Thyroid gland (tissue), 4 donors: ENCODE data around the gene GCLC. TPM values are rescaled to one million over a fixed set of nuclear protein-coding genes. Genes with fewer than 3 reads are reported as not detected.

Source experiments
- DNase-seq, 2 donors: peaks; one replicate each; pipeline ENCODE4 v3.0.0-alpha.2; 2019
- H3K27ac ChIP-seq, 3 donors: fragments of 200-600 bp; sonication (generic); 1 replicate in 2 of 3; 2 replicates in 1 of 3; pipeline ENCODE4 v1.5.1; 2016 to 2019; ENCODE audit warnings: mild to moderate bottlenecking in 1 of 3, moderate library complexity in 1 of 3
- H3K27me3 ChIP-seq: fragments of 200-600 bp; sonication (generic); one replicate; pipeline ENCODE4 v1.5.1; 2019
- H3K36me3 ChIP-seq, 2 donors: fragments of 200-600 bp; sonication (generic); one replicate each; pipeline ENCODE4 v1.5.1; 2016 to 2019
- H3K4me1 ChIP-seq, 2 donors: fragments of 200-600 bp; sonication (generic); one replicate each; pipeline ENCODE4 v1.5.1; 2017 to 2019
- H3K4me3 ChIP-seq, 3 donors: fragments of 200-600 bp; sonication (generic); replicated peaks in 1 of 3; 1 replicate in 2 of 3; 2 replicates in 1 of 3; pipeline ENCODE4 v1.5.1; 2016; ENCODE audit warnings: mild to moderate bottlenecking in 1 of 3
- H3K9me3 ChIP-seq: fragments of 200-600 bp; sonication (generic); one replicate; pipeline ENCODE4 v1.5.1; 2017
- POLR2A ChIP-seq, 2 donors: fragments of 450-650 bp; IDR thresholded peaks; one replicate each; pipeline ENCODE4 v1.6.1; 2017; ENCODE audit warnings: antibody characterized with exemption in 2 of 2, mild to moderate bottlenecking in 2 of 2, moderate library complexity in 1 of 2
- WGBS, 2 donors: methylation state at CpG; one replicate each; pipeline ENCODE4 v1.1.5; 2017; 5-methylcytosine and 5-hydroxymethylcytosine counted together
- intact Hi-C: fragments of 100-400 bp; cut with DNase I; formaldehyde crosslinking; loops from one replicate; pipeline ENCODE4 v1.15.1; 2023
- total RNA-seq, 4 donors: library from RNA; depleted of rRNA; stranded (reverse); fragments of >200 nt; gene quantifications; one replicate each; pipeline ENCODE4 v1.2.3, GENCODE V29; 2016
- TF ChIP-seq, protein P1 (sequence below), 6 experiments: fragments of 200-600 bp in 3 of 6; fragments of 450-650 bp in 3 of 6; sonication (generic) in 3 of 6; IDR thresholded peaks; one replicate each; pipeline ENCODE4 v1.5.1; 2016 to 2019; ENCODE audit warnings: antibody characterized with exemption in 6 of 6, mild to moderate bottlenecking in 2 of 6, inconsistent platforms in 1 of 6, moderate library complexity in 1 of 6

GCLC gene
- total RNA-seq, 4 donors from 2014 or later = 67.3 to 210 (median 82.0) TPM

DNA sequence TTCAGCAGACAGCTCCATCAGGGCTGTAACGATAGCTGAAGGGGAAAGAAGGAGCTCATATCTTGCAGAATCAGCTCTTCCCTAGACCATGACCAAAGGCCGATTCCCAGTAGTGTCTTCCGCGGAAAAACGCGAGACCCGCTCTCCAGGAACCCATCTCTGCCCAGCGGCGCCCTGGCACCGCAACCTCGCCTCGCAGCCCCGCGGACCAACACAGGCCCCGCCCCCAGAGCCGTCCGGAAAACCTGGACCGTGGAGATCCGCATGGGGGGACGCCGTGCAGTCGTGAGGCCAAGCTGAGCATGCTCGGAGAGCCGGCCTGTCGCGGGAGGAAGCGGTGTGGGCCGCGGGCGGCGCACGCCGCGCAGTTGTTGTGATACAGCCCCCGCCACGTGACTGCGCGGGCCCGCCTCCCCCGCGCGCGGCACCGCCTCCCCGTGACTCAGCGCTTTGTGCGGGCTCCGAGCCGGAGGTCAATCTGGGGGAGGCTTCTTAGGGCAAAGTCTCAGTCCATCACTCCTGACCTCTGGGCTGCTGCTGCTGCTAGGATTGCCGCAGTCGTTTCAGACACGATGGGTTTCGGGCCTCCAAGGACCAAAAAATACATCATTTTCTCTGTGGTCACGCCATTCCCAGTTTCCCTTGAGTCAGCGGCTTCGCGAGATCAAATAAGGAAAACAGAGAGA, 3.1 kb upstream of the GCLC start:
- DNase-seq = peak; percentile 98
- no peaks in the 10 kb centered on the region for H3K27me3 ChIP-seq
- peak in 1 of 2 donors; percentile 84 for TF ChIP-seq POLR2A (IDR thresholded peaks at IDR 0.05)
- TF ChIP-seq, protein P1, sequence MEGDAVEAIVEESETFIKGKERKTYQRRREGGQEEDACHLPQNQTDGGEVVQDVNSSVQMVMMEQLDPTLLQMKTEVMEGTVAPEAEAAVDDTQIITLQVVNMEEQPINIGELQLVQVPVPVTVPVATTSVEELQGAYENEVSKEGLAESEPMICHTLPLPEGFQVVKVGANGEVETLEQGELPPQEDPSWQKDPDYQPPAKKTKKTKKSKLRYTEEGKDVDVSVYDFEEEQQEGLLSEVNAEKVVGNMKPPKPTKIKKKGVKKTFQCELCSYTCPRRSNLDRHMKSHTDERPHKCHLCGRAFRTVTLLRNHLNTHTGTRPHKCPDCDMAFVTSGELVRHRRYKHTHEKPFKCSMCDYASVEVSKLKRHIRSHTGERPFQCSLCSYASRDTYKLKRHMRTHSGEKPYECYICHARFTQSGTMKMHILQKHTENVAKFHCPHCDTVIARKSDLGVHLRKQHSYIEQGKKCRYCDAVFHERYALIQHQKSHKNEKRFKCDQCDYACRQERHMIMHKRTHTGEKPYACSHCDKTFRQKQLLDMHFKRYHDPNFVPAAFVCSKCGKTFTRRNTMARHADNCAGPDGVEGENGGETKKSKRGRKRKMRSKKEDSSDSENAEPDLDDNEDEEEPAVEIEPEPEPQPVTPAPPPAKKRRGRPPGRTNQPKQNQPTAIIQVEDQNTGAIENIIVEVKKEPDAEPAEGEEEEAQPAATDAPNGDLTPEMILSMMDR (IDR thresholded peaks at IDR 0.05) = peak in 1 of 6 experiments; percentile 27
- 3 to 4% methylated on average over 12 to 28 of the region's 57 CpGs for WGBS, 2 donors
- no peaks in the 10 kb centered on the region for H3K9me3 ChIP-seq
- H3K27ac ChIP-seq = peak overlapping the region; percentile 80 to 96 (median 86)
- intact Hi-C loops = loop anchor here (10.0 kb wide), 1 partner anchor 177 kb away; no protein-coding TSS in a partner anchor
- peaks cover 6 to 12% of the 10 kb centered on the region in 2 donors for H3K4me1 ChIP-seq
- H3K4me3 ChIP-seq = peak overlapping the region; percentile 28 to 45 (median 37)
- no peaks in the 10 kb centered on the region for H3K36me3 ChIP-seq

DNA sequence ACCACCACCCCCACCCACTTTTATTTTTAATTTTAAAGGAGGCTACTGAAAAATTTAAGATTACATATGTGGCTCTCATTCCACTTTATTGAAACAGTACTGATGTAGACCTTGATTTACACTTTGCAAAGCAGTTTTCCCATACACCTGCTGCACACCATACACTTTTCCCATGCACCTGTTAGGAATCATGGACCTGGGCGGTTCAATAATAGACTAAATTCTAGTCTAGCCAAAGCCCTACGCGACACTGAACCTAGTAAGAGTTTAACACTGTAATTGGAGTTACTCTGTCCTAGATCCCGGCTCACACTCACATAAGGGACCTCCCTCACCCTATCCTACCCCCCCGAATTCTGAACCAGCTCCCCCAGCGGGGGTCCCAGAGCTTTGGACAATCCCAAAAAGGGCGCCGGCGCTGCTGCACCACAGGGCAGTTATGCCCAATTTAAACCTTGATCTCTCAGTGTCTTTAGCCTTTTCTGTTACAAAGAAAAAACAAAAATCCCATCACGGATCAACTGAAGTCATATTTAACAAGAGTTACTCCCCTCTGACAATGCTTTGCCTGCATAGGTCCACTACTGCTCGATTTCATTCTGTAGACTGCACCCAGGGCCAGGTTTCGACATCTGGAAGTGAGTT, 2.4 kb upstream of the GCLC start:
- TF ChIP-seq, protein P1 (IDR thresholded peaks at IDR 0.05) = no peak
- no peak for TF ChIP-seq POLR2A (IDR thresholded peaks at IDR 0.05)
- Histone ChIP-seq H3K27ac (peak overlapping the region; percentile 53 to 80 (median 62)), H3K9me3 (no peaks in the 10 kb centered on the region), H3K27me3 (no peaks in the 10 kb centered on the region), H3K36me3 (no peaks in the 10 kb centered on the region), H3K4me1 (peaks cover 13% of the 10 kb centered on the region in 2 donors), H3K4me3 (peak overlapping the region; percentile 28 to 45 (median 37))
- WGBS, 2 donors = 21 to 23% methylated on average over 12 of the region's 12 CpGs
- intact Hi-C loops = loop anchor here (10.0 kb wide), 1 partner anchor 178 kb away; no protein-coding TSS in a partner anchor
- peak in 1 of 2 donors; percentile 12 for DNase-seq

DNA sequence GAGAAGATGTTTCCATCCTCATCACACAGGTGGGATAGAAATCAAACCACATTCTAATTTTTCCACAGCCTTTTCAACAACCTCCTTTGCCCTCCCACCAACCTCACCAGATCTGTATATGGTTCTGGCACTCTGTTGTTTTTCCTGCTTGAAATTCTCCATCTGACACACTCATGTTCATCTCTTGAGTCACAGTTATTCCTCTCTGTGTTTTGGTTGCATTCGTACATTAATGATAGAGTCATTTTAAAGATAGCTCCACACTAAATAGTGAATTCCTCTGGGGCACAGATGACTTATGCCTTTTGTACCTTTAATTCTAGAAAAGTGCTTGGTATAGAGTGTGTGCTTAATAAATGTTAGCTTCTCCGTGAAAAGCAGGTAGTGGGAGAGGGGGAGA, 1.4 kb upstream of the GCLC start:
- no peaks in the 10 kb centered on the region for H3K27me3 ChIP-seq
- no peaks in the 10 kb centered on the region for H3K9me3 ChIP-seq
- H3K4me3 ChIP-seq = no peak overlapping the region
- DNase-seq = no peak
- H3K4me1 ChIP-seq = peaks cover 13 to 23% of the 10 kb centered on the region in 2 donors
- no peaks in the 10 kb centered on the region for H3K36me3 ChIP-seq
- no peak overlapping the region for H3K27ac ChIP-seq
- no peak for TF ChIP-seq POLR2A (IDR thresholded peaks at IDR 0.05)
- TF ChIP-seq, protein P1 (IDR thresholded peaks at IDR 0.05) = no peak
- intact Hi-C loops = loop anchor here (10.0 kb wide), 1 partner anchor 179 kb away; no protein-coding TSS in a partner anchor
- WGBS, 2 donors = 85 to 96% methylated on average over 2 of the region's 2 CpGs

DNA sequence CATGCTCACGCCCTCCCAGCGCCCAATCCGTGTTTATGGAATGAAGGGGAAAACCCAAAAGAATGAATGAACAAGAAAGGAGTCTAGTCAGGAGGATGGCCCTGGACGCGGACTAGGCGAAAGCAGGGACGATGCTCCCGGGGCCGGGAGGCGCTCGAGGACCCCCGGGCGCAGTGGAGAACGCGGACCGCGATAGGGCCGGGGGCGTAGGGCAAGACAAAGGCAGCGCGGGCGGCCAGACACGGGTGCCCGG, 758 bp downstream of the GCLC start:
- DNase-seq = peak in 1 of 2 donors; percentile 21
- intact Hi-C loops = loop anchor here (5.0 to 10.0 kb wide), 2 partner anchors 52 to 181 kb away; no protein-coding TSS in a partner anchor
- H3K36me3 ChIP-seq = no peaks in the 10 kb centered on the region
- peaks cover 13 to 25% of the 10 kb centered on the region in 2 donors for H3K4me1 ChIP-seq
- no peaks in the 10 kb centered on the region for H3K9me3 ChIP-seq
- H3K27me3 ChIP-seq = no peaks in the 10 kb centered on the region
- 1% methylated on average over 19 to 23 of the region's 24 CpGs for WGBS, 2 donors
- peak overlapping the region; percentile 68 to 85 (median 75) for H3K4me3 ChIP-seq
- TF ChIP-seq POLR2A (IDR thresholded peaks at IDR 0.05) = no peak
- TF ChIP-seq, protein P1 (IDR thresholded peaks at IDR 0.05) = no peak
- peak overlapping the region; percentile 93 to 94 (median 93) for H3K27ac ChIP-seq
